Hepatocyte (in vitro differentiated cells): ENCODE results near the gene MXRA7. TPM values are rescaled to one million over a fixed set of nuclear protein-coding genes. Genes with fewer than 3 reads are reported as not detected.

ENCODE experiments used
- DNase-seq: peaks from one replicate; pipeline ENCODE4 v3.0.0-alpha.2; 2016; ENCODE audit warnings: low spot score
- H2AFZ ChIP-seq: fragments of 200-600 bp; sonication (generic); 2 replicates; pipeline ENCODE4 v1.6.0; 2016; ENCODE audit warnings: antibody characterized with exemption, mild to moderate bottlenecking
- H3K27ac ChIP-seq: fragments of 200-600 bp; sonication (generic); 2 replicates; pipeline ENCODE4 v1.5.1; 2016; ENCODE audit warnings: mild to moderate bottlenecking
- H3K27me3 ChIP-seq: fragments of 200-600 bp; sonication (generic); 2 replicates; pipeline ENCODE4 v1.6.1; 2016
- H3K36me3 ChIP-seq: fragments of 200-600 bp; sonication (generic); replicated peaks from 2 replicates; pipeline ENCODE4 v1.5.1; 2016; ENCODE audit warnings: low read depth; ENCODE audit not compliant: insufficient read depth
- H3K4me1 ChIP-seq: fragments of 200-600 bp; sonication (generic); 2 replicates; pipeline ENCODE4 v1.5.1; 2016; ENCODE audit warnings: mild to moderate bottlenecking, moderate library complexity; ENCODE audit not compliant: insufficient read depth
- H3K4me2 ChIP-seq: fragments of 200-600 bp; sonication (generic); 2 replicates; pipeline ENCODE4 v1.6.0; 2016
- H3K4me3 ChIP-seq: fragments of 200-600 bp; sonication (generic); 2 replicates; pipeline ENCODE4 v1.5.1; 2016; ENCODE audit warnings: mild to moderate bottlenecking
- H3K79me2 ChIP-seq: fragments of 200-600 bp; sonication (generic); 2 replicates; pipeline ENCODE4 v1.6.0; 2017; ENCODE audit warnings: mild to moderate bottlenecking
- H3K9me2 ChIP-seq: fragments of 200-600 bp; sonication (generic); replicated peaks from 2 replicates; pipeline ENCODE4 v1.6.0; 2017; ENCODE audit warnings: mild to moderate bottlenecking; ENCODE audit not compliant: insufficient read depth
- H3K9me3 ChIP-seq: fragments of 200-600 bp; sonication (generic); 2 replicates; pipeline ENCODE4 v1.5.1; 2016; ENCODE audit warnings: low read depth, mild to moderate bottlenecking
- H4K20me1 ChIP-seq: fragments of 200-600 bp; sonication (generic); 2 replicates; pipeline ENCODE4 v1.6.0; 2016; ENCODE audit warnings: mild to moderate bottlenecking; ENCODE audit not compliant: insufficient read depth, poor library complexity, severe bottlenecking
- CTCF ChIP-seq: fragments of 200-600 bp; sonication (generic); IDR thresholded peaks from 2 replicates; pipeline ENCODE4 v1.5.1; 2016; ENCODE audit warnings: antibody characterized with exemption, mild to moderate bottlenecking; ENCODE audit not compliant: poor library complexity
- EZH2 ChIP-seq: fragments of 200-600 bp; sonication (generic); IDR thresholded peaks from 2 replicates; pipeline ENCODE4 v1.6.1; 2016; ENCODE audit warnings: antibody characterized with exemption, mild to moderate bottlenecking, borderline replicate concordance
- EZH2phosphoT487 ChIP-seq: fragments of 200-600 bp; sonication (generic); IDR thresholded peaks from one replicate; pipeline ENCODE4 v1.6.1; 2018; ENCODE audit warnings: antibody characterized with exemption, mild to moderate bottlenecking, low read depth, moderate library complexity; ENCODE audit not compliant: unreplicated experiment, severe bottlenecking
- WGBS: methylation state at CpG from one replicate; pipeline ENCODE4 v1.1.6; 2016; ENCODE audit warnings: low lambda C conversion rate; ENCODE audit errors: missing lambda C conversion rate; 5-methylcytosine and 5-hydroxymethylcytosine counted together
- polyA plus RNA-seq: library from polyadenylated mRNA; unstranded; fragments of >200 nt; fragmentation: Nextera tagmentation; extraction: Ambion mirVana; gene quantifications from 2 replicates; pipeline ENCODE4 v1.2.1, GENCODE V29; 2016
- total RNA-seq: library from RNA; depleted of rRNA; stranded (reverse); fragments of >200 nt; gene quantifications from 2 replicates; pipeline ENCODE4 v1.2.3, GENCODE V29; 2014

MXRA7 gene
- total and polyA plus RNA-seq, 2 experiments from 2014 or later, result 101 to 117 TPM

- no peaks in the 10 kb centered on the region for H3K27me3 ChIP-seq
- 81% methylated on average over 5 of the region's 5 CpGs for WGBS
- H3K4me2 ChIP-seq, result peak overlapping the region; percentile 25
- H3K27ac ChIP-seq, result peak overlapping the region; percentile 77
- H3K79me2 ChIP-seq, result peaks cover 4% of the 10 kb centered on the region
- no peaks in the 10 kb centered on the region for H3K36me3 ChIP-seq
- no peaks in the 10 kb centered on the region for H3K9me3 ChIP-seq
- H3K9me2 ChIP-seq, result no peaks in the 10 kb centered on the region
- TF ChIP-seq EZH2 (no peak), EZH2phosphoT487 (no peak), CTCF (no peak)
- no peak overlapping the region for H3K4me3 ChIP-seq
- no peak overlapping the region for H2AFZ ChIP-seq
- peaks cover 15% of the 10 kb centered on the region for H3K4me1 ChIP-seq
- no peaks in the 10 kb centered on the region for H4K20me1 ChIP-seq
- DNase-seq, result no peak
These were observed 75.7 kb downstream of the MXRA7 start for GRCh38 chr17:76635039-76635438.

- H3K4me2 ChIP-seq, result no peak overlapping the region
- H2AFZ ChIP-seq, result no peak overlapping the region
- H4K20me1 ChIP-seq, result no peaks in the 10 kb centered on the region
- WGBS, result 86% methylated on average over 14 of the region's 14 CpGs
- H3K27ac ChIP-seq, result peak overlapping the region; percentile 55
- TF ChIP-seq EZH2 (no peak), CTCF (no peak), EZH2phosphoT487 (no peak)
- H3K36me3 ChIP-seq, result no peaks in the 10 kb centered on the region
- no peaks in the 10 kb centered on the region for H3K27me3 ChIP-seq
- DNase-seq, result no peak
- no peak overlapping the region for H3K4me3 ChIP-seq
- peaks cover 4% of the 10 kb centered on the region for H3K79me2 ChIP-seq
- no peaks in the 10 kb centered on the region for H3K9me2 ChIP-seq
- H3K9me3 ChIP-seq, result no peaks in the 10 kb centered on the region
- H3K4me1 ChIP-seq, result peaks cover 10% of the 10 kb centered on the region
These were observed 77.0 kb downstream of the MXRA7 start for GRCh38 chr17:76633628-76634328.

GRCh38 chr17:76631821-76632565 is 78.8 kb downstream of the MXRA7 start:
- no peak overlapping the region for H3K4me2 ChIP-seq
- no peak overlapping the region for H3K4me3 ChIP-seq
- H2AFZ ChIP-seq, result no peak overlapping the region
- H3K9me2 ChIP-seq, result no peaks in the 10 kb centered on the region
- H3K79me2 ChIP-seq, result no peaks in the 10 kb centered on the region
- no peaks in the 10 kb centered on the region for H3K36me3 ChIP-seq
- H4K20me1 ChIP-seq, result no peaks in the 10 kb centered on the region
- H3K27me3 ChIP-seq, result no peaks in the 10 kb centered on the region
- DNase-seq, result peak; percentile 61
- H3K27ac ChIP-seq, result peak overlapping the region; percentile 70
- H3K9me3 ChIP-seq, result no peaks in the 10 kb centered on the region
- WGBS, result 57% methylated on average over 10 of the region's 10 CpGs
- H3K4me1 ChIP-seq, result peaks cover 10% of the 10 kb centered on the region
- TF ChIP-seq EZH2phosphoT487 (no peak), EZH2 (no peak), CTCF (no peak)
